Hematopoietic multipotent progenitor cell treated with erythropoietin and hydrocortisone succinate and interleukin-3 and kit ligand, for 8 days (in vitro differentiated cells): ENCODE data around the gene EDC3.
"Not testable (repeated sequence)": the region's sequence is repeated elsewhere in the genome, so short reads cannot be mapped to it uniquely, and the experiment has no call there.

Experiments used
- DNase-seq: peaks from one replicate; pipeline ENCODE4 v3.0.0-alpha.2; 2015

The EDC3 gene

GRCh38 chr15:74709011-74709410 lies 13.2 kb upstream of the EDC3 start:
- DNase-seq: no peak

GRCh38 chr15:74696808-74697207 lies 984 bp upstream of the EDC3 start:
- no peak for DNase-seq

DNA sequence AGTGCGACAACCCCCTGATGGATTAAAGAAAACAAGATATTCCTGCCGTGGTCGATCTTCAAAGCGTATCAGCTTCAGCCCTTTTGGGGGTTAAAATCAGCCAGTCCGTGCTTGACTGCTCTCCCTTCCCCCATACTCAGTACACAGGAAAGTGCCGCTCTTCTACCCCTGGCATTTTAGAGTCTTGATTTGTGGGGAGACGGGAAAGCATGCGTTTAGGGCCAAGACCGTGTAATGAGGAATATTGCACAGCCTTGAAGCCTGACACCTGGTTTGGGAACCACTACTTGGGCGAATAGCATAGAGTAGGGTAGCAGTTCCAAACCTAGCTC lies 540 bp upstream of the EDC3 start:
- DNase-seq: no peak

- no peak for DNase-seq
These were observed 3.5 kb downstream of the EDC3 start for GRCh38 chr15:74692327-74692726.

DNA sequence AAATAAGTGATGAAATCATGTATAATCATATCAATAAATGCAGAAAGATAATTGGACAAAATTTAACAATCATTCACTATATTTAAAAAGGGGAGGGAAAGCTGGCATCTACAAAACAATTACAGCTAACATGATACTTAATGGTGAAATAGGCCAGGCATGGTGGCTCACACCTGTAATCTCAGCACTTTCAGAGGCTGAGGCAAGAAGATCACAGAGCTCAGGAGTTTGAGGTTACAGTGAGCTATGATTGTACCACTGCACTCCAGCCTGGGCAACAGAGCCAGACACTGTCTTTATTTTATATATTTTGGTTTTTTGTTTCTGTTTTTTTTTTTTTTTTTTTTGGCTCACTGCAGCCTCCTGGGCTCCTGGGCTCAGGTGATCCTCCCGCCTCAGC lies 12.1 kb downstream of the EDC3 start:
- DNase-seq: no peak

GRCh38 chr15:74682954-74683353 lies 12.9 kb downstream of the EDC3 start:
- no peak for DNase-seq

- no peak for DNase-seq
These were observed 15.4 kb downstream of the EDC3 start for GRCh38 chr15:74680456-74680855.

DNA sequence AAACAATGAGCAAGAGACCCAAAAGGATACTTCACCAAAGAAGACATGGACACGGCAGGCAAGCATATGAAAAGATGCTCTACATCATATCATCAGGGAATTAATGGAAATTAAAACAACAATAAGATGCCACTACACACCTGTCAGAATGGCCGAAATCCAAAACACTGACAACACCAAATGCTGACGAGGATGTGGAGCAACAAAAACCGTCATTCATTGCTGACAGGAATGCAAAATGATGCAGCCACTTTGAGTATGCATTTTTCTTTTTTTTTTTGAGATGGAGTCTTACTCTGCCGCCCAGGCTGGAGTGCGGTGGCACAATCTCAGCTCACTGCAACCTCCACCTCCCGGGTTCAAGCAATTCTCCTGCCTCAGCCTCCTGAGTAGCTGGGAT lies 19.0 kb downstream of the EDC3 start:
- no peak for DNase-seq

DNA sequence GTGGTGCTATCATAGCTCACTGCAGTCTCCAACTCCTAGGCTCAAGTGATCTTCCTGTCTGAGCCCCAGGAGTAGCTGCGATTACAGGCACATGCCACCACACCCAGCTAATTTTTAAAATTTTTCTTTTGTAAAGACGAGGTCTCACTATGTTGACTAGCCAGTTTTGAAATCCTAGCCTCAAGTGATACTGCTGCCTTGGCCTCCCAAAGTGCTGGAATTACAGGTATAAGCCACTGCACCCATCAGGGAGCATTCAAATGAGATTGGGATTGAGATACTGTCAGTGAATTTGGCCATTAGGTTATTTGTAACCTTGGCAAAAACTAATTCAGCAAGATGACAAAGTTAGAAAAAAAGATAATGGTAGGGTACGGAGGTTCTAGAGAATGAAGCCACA lies 21.7 kb downstream of the EDC3 start:
- DNase-seq: no peak

DNA sequence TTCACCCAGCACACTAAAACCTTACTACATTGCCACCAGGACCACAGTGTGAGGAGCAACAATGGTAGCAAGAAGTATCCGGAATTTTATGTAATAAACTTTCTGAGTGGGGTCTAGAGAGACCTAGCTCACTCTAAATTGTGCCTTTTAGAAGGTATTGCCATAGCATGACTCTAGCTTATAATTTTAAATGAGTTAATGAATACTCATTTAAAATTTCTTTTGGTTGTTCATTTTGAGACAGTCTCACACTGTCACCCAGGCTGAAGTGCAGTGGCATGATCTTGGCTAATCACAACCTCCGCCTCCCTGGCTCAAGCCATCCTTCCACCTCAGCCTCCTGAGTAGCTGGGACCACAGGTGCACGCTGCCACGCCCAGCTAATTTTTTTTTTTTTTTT lies 26.2 kb downstream of the EDC3 start:
- no peak for DNase-seq

DNA sequence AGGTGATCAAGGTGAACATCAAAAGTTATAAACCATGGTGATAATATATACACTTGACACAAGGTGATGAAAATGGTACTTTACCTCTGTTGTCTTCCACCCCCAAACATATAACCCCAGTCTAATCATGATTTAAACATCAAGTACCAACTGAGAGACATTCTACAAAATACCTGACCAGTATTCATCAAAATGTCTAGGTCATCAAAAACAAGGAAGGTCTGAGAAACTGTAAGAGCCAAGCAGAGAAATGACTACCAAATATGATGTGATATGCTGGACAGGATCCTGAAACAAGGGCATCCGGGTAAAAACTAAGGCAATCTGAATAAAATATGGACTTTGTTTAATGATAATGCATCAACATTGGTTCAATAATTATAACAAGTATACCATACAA lies 27.8 kb downstream of the EDC3 start:
- DNase-seq: no peak

DNA sequence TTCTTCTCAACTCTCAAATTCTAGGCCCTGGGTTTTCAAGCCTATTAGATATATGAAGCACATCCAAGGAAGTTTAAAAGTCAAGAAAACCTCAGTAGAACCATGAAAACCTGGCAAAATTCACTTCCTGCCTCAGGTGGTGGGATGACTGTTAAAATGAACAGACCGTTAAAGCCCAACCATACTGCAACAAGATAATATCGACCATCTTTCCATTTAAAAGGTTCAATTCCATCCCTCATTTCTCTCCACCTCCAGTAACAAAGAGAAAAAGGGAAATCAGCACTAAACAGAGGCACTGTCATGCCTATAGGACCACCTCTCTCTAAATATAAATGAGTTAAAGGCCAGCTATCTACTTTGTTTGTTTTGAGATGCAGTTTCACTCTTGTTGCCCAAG lies 31.2 kb downstream of the EDC3 start:
- DNase-seq: no peak

DNA sequence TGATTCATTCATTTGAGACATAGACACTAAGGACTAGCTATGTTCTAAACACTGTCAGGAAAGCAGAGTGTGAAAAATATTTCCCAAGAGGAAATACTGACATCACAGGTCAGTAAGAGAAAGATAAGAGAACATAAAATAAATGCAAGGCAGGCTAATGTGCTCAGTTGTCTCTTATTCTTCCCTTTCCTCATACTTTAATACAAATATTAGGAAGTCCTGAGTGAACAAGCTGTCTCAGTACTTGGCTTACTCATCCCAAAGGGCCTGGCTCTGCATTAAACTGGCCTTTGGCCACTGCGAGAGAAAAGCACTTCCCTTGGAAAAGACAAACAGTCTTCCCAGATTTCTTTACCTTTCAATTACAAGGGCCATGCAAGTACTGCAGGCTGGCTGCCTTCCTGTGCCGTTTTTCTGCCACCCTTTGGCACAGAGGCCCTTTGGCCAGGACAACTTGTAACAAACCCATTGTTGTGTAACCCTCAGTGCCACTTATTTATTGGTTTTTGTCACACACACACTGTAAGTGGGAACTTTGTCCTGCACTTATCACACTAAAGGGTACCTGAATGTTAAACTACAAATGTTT lies 31.7 kb downstream of the EDC3 start:
- no peak for DNase-seq

- no peak for DNase-seq
These were observed 32.4 kb downstream of the EDC3 start for GRCh38 chr15:74663303-74664027.

GRCh38 chr15:74662064-74662860 lies 33.6 kb downstream of the EDC3 start:
- DNase-seq: no peak

GRCh38 chr15:74661280-74661679 lies 34.5 kb downstream of the EDC3 start:
- not testable (repeated sequence) for DNase-seq

- DNase-seq: peak; percentile 26
These were observed 38.0 kb downstream of the EDC3 start for GRCh38 chr15:74657846-74658245.

DNA sequence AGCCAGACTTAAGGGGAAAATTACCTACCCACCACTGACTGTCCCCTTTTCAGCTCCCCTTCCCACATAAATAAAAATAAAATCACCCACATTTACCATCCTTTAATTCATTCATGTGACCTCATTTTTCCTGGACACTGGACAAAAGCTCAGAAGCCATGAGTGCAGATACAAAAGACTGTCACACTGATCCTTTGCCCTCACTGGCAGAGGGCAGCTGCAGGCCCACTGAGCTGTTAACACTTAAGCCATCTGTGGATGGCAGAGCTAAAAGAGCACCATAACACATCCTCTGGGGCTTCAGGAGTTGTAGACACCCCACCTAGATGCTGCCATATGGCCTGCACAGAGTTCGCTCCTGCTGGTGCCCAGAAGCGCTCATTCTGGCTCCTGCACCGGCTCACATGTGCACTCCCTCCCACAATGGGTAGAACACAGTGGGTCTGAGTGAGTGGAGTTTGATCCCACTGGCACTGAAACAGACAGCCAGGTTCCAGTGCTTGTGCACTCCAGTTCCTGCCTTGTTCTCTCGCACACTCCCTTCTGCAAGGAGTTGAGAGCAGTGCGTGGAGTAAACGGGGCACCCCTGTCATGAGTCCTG lies 38.8 kb downstream of the EDC3 start:
- no peak for DNase-seq

DNA sequence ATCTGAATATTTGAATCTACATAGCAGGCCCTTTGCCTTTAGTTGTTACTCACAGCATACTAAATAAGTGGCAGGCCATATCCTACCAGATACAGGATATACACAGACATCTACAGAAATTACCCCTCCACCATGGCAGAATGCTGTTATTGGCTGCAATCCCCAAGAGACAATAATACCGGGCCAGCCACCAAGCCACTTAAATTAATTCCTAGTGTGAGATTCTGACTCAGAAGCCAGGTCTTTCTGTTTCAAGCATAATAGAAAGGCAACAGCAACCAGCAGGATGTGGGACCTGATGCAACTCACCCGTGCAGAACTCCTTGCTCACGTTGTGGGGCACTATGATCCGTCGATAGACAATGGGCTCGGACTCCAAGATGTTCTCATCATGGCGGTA lies 40.4 kb downstream of the EDC3 start:
- DNase-seq: no peak

GRCh38 chr15:74653426-74654102 lies 42.3 kb downstream of the EDC3 start:
- DNase-seq: peak; percentile 92

DNA sequence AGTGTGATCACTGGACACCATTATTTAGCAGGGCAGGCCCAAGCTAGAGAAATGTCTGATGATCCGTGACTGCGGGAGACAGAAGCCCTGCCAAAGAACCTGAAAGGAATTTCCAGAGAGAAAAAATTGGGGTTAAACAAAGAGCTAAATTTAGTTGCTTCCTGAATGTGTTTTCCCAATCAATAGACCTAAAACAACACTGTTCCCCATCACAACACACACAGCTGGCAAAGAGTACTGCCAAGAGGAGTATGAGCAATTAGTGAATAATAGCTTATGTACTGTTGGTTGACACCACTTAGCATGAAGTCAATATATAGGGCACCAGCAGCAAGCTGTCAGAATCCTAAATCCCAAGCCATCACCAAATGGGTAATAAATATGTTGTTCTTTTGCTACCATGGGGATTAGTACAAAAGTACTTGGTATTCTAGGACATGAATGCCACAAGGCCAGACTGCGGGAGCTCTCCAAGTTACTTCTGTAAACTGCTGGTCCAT lies 44.5 kb downstream of the EDC3 start:
- no peak for DNase-seq

DNA sequence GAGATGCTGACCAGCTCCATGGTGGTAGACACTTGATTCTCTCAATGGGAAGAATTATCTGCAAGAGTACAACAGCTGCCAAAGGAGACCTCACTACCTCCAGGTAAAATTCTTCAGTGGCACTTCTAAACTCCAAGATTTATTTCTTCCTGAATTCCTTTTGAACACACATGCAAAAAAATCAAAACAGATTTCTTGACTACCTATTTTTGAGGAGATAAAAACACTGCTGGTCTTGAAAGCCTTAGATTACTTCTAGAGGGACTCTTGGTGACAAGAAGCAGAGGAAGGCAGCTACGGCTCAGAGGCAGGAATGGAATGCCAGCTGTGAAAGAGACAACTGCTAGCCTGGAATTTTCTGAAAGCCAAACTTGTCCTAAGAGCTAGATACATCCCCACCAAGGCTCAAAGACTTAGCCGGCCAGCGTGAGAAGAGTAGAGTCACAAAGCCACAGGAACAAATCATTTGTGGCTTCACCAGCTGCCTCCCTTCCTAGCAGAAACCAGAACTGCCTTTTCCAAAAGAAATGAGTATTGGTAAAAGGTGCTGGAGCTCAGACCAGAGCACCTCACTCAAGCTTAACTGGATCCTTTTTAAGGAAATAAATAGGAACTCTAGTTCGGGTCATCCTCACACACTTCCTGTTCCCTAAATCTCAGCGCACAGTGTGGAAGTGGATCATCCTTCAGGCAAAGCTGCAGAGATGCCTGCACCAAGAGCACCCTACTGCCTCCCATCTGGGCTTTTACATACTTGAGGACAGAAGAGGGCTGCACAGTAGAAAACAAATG lies 47.6 kb downstream of the EDC3 start:
- DNase-seq: no peak
